IMR-90 (cell line): ENCODE results near the gene SLC39A11. TPM values are rescaled to one million over a fixed set of nuclear protein-coding genes. Genes with fewer than 3 reads are reported as not detected.

Experiments
- ATAC-seq: fragments of 200-7000 bp; cut with Tn5 transposase; 2 replicates; pipeline ENCODE4 v1.9.1; 2020; ENCODE audit warnings: low read depth, mild to moderate bottlenecking, moderate library complexity
- BruUV-seq: library from RNA; stranded (reverse); fragments of 400-500 nt; replicated peaks from 2 replicates; lab custom pipeline; 2021; lab: Mats Ljungman, UMichigan
- CTCF ChIA-PET: fragments of 300-600 bp; formaldehyde crosslinking; extraction: SDS; loops from one replicate; lab custom pipeline; 2021; ENCODE audit warnings: antibody characterized with exemption; lab: Yijun Ruan, JAX
- POLR2A ChIA-PET: fragments of 300-600 bp; sonication (Branson Sonifier 250); formaldehyde crosslinking; loops from one replicate; lab custom pipeline; 2022; ENCODE audit warnings: antibody characterized with exemption; ENCODE audit not compliant: unreplicated experiment; lab: Charles Lee
- DNase-seq: peaks from one replicate; pipeline ENCODE4 v3.0.0; 2013
- H2AFZ ChIP-seq: replicated peaks from 2 replicates; pipeline ENCODE3; 2013; ENCODE audit warnings: low read length, mild to moderate bottlenecking; ENCODE audit not compliant: poor library complexity
- H2AK5ac ChIP-seq: 2 replicates; pipeline ENCODE4 v1.6.1; 2013; ENCODE audit warnings: low read depth, low read length, inconsistent platforms
- H2AK9ac ChIP-seq: replicated peaks from 2 replicates; pipeline ENCODE3; 2013; ENCODE audit warnings: mild to moderate bottlenecking, low read depth, low read length, moderate library complexity; ENCODE audit not compliant: poor library complexity
- H2BK120ac ChIP-seq: 2 replicates; pipeline ENCODE4 v1.6.1; 2013; ENCODE audit warnings: low read depth, low read length, inconsistent platforms
- H2BK15ac ChIP-seq: 3 replicates; pipeline ENCODE4 v1.6.1; 2013; ENCODE audit warnings: low read depth, low read length, inconsistent platforms
- H2BK20ac ChIP-seq: 2 replicates; pipeline ENCODE4 v1.6.1; 2013; ENCODE audit warnings: low read depth, mild to moderate bottlenecking, inconsistent platforms, low read length, moderate library complexity
- H2BK5ac ChIP-seq: 2 replicates; pipeline ENCODE4 v1.6.1; 2013; ENCODE audit warnings: mild to moderate bottlenecking, low read depth, low read length, inconsistent platforms; ENCODE audit not compliant: poor library complexity, severe bottlenecking
- H3K14ac ChIP-seq: replicated peaks from 2 replicates; pipeline ENCODE4 v1.6.1; 2013; ENCODE audit warnings: low read depth, low read length, inconsistent platforms
- H3K18ac ChIP-seq: 2 replicates; pipeline ENCODE4 v1.6.1; 2013; ENCODE audit warnings: low read depth, low read length, control low read depth
- H3K23ac ChIP-seq: 2 replicates; pipeline ENCODE4 v1.6.1; 2013; ENCODE audit warnings: low read depth, low read length, inconsistent platforms
- H3K27ac ChIP-seq: 2 replicates; pipeline ENCODE4 v1.5.1; 2013; ENCODE audit warnings: mild to moderate bottlenecking, control low read depth, low read length; ENCODE audit not compliant: insufficient read depth
- H3K27me3 ChIP-seq: 2 replicates; pipeline ENCODE4 v1.6.1; 2013; ENCODE audit warnings: low read length; ENCODE audit not compliant: control insufficient read depth, insufficient read depth
- H3K36me3 ChIP-seq: 2 replicates; pipeline ENCODE4 v1.6.1; 2013; ENCODE audit warnings: low read length, mixed read lengths; ENCODE audit not compliant: control insufficient read depth, insufficient read depth
- H3K4ac ChIP-seq: 2 replicates; pipeline ENCODE4 v1.6.1; 2013; ENCODE audit warnings: low read depth, low read length, inconsistent platforms
- H3K4me1 ChIP-seq: 2 replicates; pipeline ENCODE4 v1.6.1; 2013; ENCODE audit warnings: low read length, mixed read lengths; ENCODE audit not compliant: control insufficient read depth, insufficient read depth
- H3K4me2 ChIP-seq: 2 replicates; pipeline ENCODE4 v1.6.1; 2013; ENCODE audit warnings: low read depth, mild to moderate bottlenecking, control low read depth, low read length, moderate library complexity
- H3K4me3 ChIP-seq: 2 replicates; pipeline ENCODE4 v1.5.1; 2013; ENCODE audit warnings: low read depth, mild to moderate bottlenecking, control low read depth, low read length, moderate library complexity; ENCODE audit not compliant: insufficient read depth
- H3K56ac ChIP-seq: 2 replicates; pipeline ENCODE4 v1.6.1; 2013; ENCODE audit warnings: low read length, inconsistent platforms; ENCODE audit not compliant: insufficient read depth; ENCODE audit errors: extremely low read depth
- H3K79me1 ChIP-seq, 2 experiments: 2 replicates each; pipeline ENCODE4 v1.6.1; 2013; ENCODE audit warnings: low read length in 2 of 2, inconsistent platforms in 1 of 2, low read depth in 1 of 2
- H3K9ac ChIP-seq: 2 replicates; pipeline ENCODE4 v1.6.1; 2013; ENCODE audit warnings: low read depth, low read length, control low read depth
- H3K9me1 ChIP-seq: 2 replicates; pipeline ENCODE4 v1.6.1; 2013; ENCODE audit warnings: low read length, inconsistent platforms; ENCODE audit not compliant: insufficient read depth
- H3K9me3 ChIP-seq: 2 replicates; pipeline ENCODE4 v1.6.1; 2013; ENCODE audit warnings: low read length; ENCODE audit not compliant: control insufficient read depth, insufficient read depth
- H4K20me1 ChIP-seq: 2 replicates; pipeline ENCODE4 v1.6.1; 2013; ENCODE audit warnings: low read length, inconsistent platforms; ENCODE audit not compliant: insufficient read depth
- H4K5ac ChIP-seq: 2 replicates; pipeline ENCODE4 v1.6.1; 2013; ENCODE audit warnings: mild to moderate bottlenecking, low read depth, low read length, control low read depth
- H4K8ac ChIP-seq, 2 experiments: 2 replicates each; pipeline ENCODE4 v1.6.1; 2013; ENCODE audit warnings: low read depth in 2 of 2, low read length in 2 of 2, control low read depth in 1 of 2, inconsistent platforms in 1 of 2
- H4K91ac ChIP-seq: 2 replicates; pipeline ENCODE4 v1.6.1; 2013; ENCODE audit warnings: low read depth, low read length, inconsistent platforms; ENCODE audit not compliant: insufficient read depth
- BHLHE40 ChIP-seq: fragments of 150-350 bp; IDR thresholded peaks from 2 replicates; pipeline ENCODE4 v1.6.1; 2016; ENCODE audit warnings: mild to moderate bottlenecking, low read depth, low read length
- CHD1 ChIP-seq: IDR thresholded peaks from 2 replicates; pipeline ENCODE4 v1.6.1; 2012; ENCODE audit warnings: low read depth, low read length, improper control_type of control experiment
- FOS ChIP-seq: fragments of 150-350 bp; IDR thresholded peaks from 2 replicates; pipeline ENCODE4 v1.6.1; 2016; ENCODE audit warnings: low read depth, low read length
- MAFK ChIP-seq: IDR thresholded peaks from 2 replicates; pipeline ENCODE4 v1.6.1; 2012; ENCODE audit warnings: low read depth, low read length, improper control_type of control experiment
- MXI1 ChIP-seq: IDR thresholded peaks from 2 replicates; pipeline ENCODE4 v1.6.1; 2012; ENCODE audit warnings: low read depth, mild to moderate bottlenecking, low read length, moderate library complexity, borderline replicate concordance
- NFE2L2 ChIP-seq: fragments of 150-350 bp; IDR thresholded peaks from 2 replicates; pipeline ENCODE4 v1.6.1; 2016; ENCODE audit warnings: low read depth, mild to moderate bottlenecking, low read length
- POLR2A ChIP-seq: IDR thresholded peaks from 2 replicates; pipeline ENCODE4 v1.6.1; 2012; ENCODE audit warnings: mild to moderate bottlenecking, low read depth, low read length
- RAD21 ChIP-seq: IDR thresholded peaks from 2 replicates; pipeline ENCODE4 v1.6.1; 2012; ENCODE audit warnings: low read length, improper control_type of control experiment
- RCOR1 ChIP-seq: IDR thresholded peaks from 2 replicates; pipeline ENCODE4 v1.6.1; 2012; ENCODE audit warnings: mild to moderate bottlenecking, low read length, improper control_type of control experiment; ENCODE audit not compliant: insufficient replicate concordance
- RFX5 ChIP-seq: IDR thresholded peaks from 2 replicates; pipeline ENCODE4 v1.8.0; 2012; ENCODE audit warnings: low read depth, mild to moderate bottlenecking, low read length, moderate library complexity
- SMC3 ChIP-seq: fragments of 150-350 bp; IDR thresholded peaks from 2 replicates; pipeline ENCODE4 v1.6.1; 2016; ENCODE audit warnings: low read depth, mild to moderate bottlenecking, antibody characterized with exemption, low read length, moderate library complexity
- USF2 ChIP-seq: fragments of 150-350 bp; IDR thresholded peaks from 2 replicates; pipeline ENCODE4 v1.6.1; 2017; ENCODE audit warnings: mild to moderate bottlenecking, antibody characterized with exemption, low read length, low read depth
- WGBS, 2 experiments: methylation state at CpG; one replicate each; pipeline versions ENCODE4 v1.1.5 to v1.1.7; 2013; ENCODE audit warnings: missing lambda C conversion rate in 2 of 2; ENCODE audit not compliant: insufficient read length in 1 of 2; ENCODE audit errors: extremely low coverage in 2 of 2; 5-methylcytosine and 5-hydroxymethylcytosine counted together
- dilution Hi-C: fragments of 300-500 bp; cut with HindIII; formaldehyde crosslinking; loops from one replicate; pipeline ENCODE4 v1.14.3; 2018; ENCODE audit warnings: low sequenced_read_pairs; ENCODE audit not compliant: unreplicated experiment
- in situ Hi-C: fragments of 300-500 bp; cut with MboI; formaldehyde crosslinking; loops from 3 replicates; pipeline ENCODE4 v1.14.3; 2019; ENCODE audit warnings: low sequenced_read_pairs, inconsistent platforms, mixed read lengths
- intact Hi-C: fragments of 100-400 bp; cut with micrococcal nuclease; formaldehyde crosslinking; loops from 2 replicates; pipeline ENCODE4 v1.10.0; 2022
- polyA plus RNA-seq, 3 experiments: library from polyadenylated mRNA; depleted of rRNA; stranded (reverse); fragments of >200 nt; gene quantifications; 2 replicates each; pipeline ENCODE4 v1.2.3, GENCODE V29; 2012; ENCODE audit warnings: low replicate concordance in 1 of 3
- total RNA-seq: library from RNA; depleted of rRNA; stranded (reverse); fragments of >200 nt; gene quantifications from 2 replicates; pipeline ENCODE4 v1.2.3, GENCODE V29; 2012
- TF ChIP-seq, protein P1 (sequence below): conservative IDR thresholded peaks from 2 replicates; pipeline ENCODE4 v1.5.1; 2012; ENCODE audit warnings: mild to moderate bottlenecking, low read depth, low read length, improper control_type of control experiment
- TF ChIP-seq, protein P2 (sequence below): fragments of 150-350 bp; IDR thresholded peaks from 2 replicates; pipeline ENCODE4 v1.6.1; 2016; ENCODE audit warnings: low read depth, mild to moderate bottlenecking, low read length, moderate library complexity, borderline replicate concordance

Gene SLC39A11
- total and polyA plus RNA-seq, 2 of the 4 experiments (the other 2 are of a cell fraction): 8.8 to 14.3 TPM

GRCh38 chr17:72658675-72659074, 433.8 kb downstream of the SLC39A11 start:
- POLR2A ChIA-PET: no interaction called here
- no peak for TF ChIP-seq MXI1
- TF ChIP-seq, protein P1, sequence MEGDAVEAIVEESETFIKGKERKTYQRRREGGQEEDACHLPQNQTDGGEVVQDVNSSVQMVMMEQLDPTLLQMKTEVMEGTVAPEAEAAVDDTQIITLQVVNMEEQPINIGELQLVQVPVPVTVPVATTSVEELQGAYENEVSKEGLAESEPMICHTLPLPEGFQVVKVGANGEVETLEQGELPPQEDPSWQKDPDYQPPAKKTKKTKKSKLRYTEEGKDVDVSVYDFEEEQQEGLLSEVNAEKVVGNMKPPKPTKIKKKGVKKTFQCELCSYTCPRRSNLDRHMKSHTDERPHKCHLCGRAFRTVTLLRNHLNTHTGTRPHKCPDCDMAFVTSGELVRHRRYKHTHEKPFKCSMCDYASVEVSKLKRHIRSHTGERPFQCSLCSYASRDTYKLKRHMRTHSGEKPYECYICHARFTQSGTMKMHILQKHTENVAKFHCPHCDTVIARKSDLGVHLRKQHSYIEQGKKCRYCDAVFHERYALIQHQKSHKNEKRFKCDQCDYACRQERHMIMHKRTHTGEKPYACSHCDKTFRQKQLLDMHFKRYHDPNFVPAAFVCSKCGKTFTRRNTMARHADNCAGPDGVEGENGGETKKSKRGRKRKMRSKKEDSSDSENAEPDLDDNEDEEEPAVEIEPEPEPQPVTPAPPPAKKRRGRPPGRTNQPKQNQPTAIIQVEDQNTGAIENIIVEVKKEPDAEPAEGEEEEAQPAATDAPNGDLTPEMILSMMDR: no peak
- no peak for TF ChIP-seq RAD21
- no peak for TF ChIP-seq NFE2L2
- TF ChIP-seq BHLHE40: no peak
- TF ChIP-seq RFX5: no peak
- TF ChIP-seq POLR2A: no peak
- no peak for TF ChIP-seq RCOR1
- TF ChIP-seq USF2: no peak
- TF ChIP-seq, protein P2, sequence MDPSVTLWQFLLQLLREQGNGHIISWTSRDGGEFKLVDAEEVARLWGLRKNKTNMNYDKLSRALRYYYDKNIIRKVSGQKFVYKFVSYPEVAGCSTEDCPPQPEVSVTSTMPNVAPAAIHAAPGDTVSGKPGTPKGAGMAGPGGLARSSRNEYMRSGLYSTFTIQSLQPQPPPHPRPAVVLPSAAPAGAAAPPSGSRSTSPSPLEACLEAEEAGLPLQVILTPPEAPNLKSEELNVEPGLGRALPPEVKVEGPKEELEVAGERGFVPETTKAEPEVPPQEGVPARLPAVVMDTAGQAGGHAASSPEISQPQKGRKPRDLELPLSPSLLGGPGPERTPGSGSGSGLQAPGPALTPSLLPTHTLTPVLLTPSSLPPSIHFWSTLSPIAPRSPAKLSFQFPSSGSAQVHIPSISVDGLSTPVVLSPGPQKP: no peak
- no peak for TF ChIP-seq CHD1
- TF ChIP-seq FOS: no peak
- TF ChIP-seq SMC3: no peak
- no peak for TF ChIP-seq MAFK
- intact Hi-C loops: no loop called here
- Histone ChIP-seq H3K9me1 (no peaks in the 10 kb centered on the region), H3K9ac (no peak overlapping the region), H4K91ac (no peak overlapping the region), H3K4me3 (no peak overlapping the region), H3K23ac (no peak overlapping the region), H2AFZ (no peak overlapping the region), H3K18ac (no peak overlapping the region), H3K56ac (no peak overlapping the region), H3K36me3 (no peaks in the 10 kb centered on the region), H3K4me2 (no peak overlapping the region), H3K14ac (no peak overlapping the region), H3K9me3 (no peaks in the 10 kb centered on the region), H3K4me1 (no peaks in the 10 kb centered on the region), H4K5ac (no peak overlapping the region), H4K20me1 (no peaks in the 10 kb centered on the region), H3K4ac (no peak overlapping the region), H2BK5ac (no peak overlapping the region), H3K27ac (no peak overlapping the region), H2BK20ac (no peak overlapping the region), H3K79me1 (no peaks in the 10 kb centered on the region), H2BK120ac (no peak overlapping the region), H2BK15ac (no peak overlapping the region), H3K27me3 (no peaks in the 10 kb centered on the region), H2AK9ac (no peak overlapping the region), H4K8ac (no peak overlapping the region), H2AK5ac (no peak overlapping the region)
- DNase-seq (no peak), ATAC-seq (no peak)
- in situ Hi-C loops: no loop called here
- dilution Hi-C loops: no loop called here
- no TSS peak for BruUV-seq
- CTCF ChIA-PET: no interaction called here
- no CpG with 5 or more reads among the region's 5 CpGs for WGBS, 2 experiments
